H1 (cell line): ENCODE measurements around the gene PDIA5. TPM values are rescaled to one million over a fixed set of nuclear protein-coding genes. Genes with fewer than 3 reads are reported as not detected.

Experiments
- BACH1 ChIP-seq: IDR thresholded peaks from 2 replicates; pipeline ENCODE4 v1.6.1; 2012; ENCODE audit warnings: low read length, improper control_type of control experiment
- BCL11A ChIP-seq, 2 experiments: IDR thresholded peaks; one replicate each; pipeline ENCODE4 v1.6.1; 2011; ENCODE audit warnings: low read depth in 2 of 2, low read length in 2 of 2, mild to moderate bottlenecking in 2 of 2
- CEBPB ChIP-seq: IDR thresholded peaks from 2 replicates; pipeline ENCODE4 v1.6.1; 2012; ENCODE audit warnings: low read depth, low read length
- JUN ChIP-seq: IDR thresholded peaks from 2 replicates; pipeline ENCODE4 v1.6.1; 2011; ENCODE audit warnings: low read depth, mild to moderate bottlenecking, improper control_type of control experiment, low read length
- NANOG ChIP-seq: IDR thresholded peaks from 2 replicates; pipeline ENCODE4 v1.6.1; 2011; ENCODE audit warnings: low read length, low read depth, mild to moderate bottlenecking, inconsistent platforms; ENCODE audit not compliant: insufficient read depth, poor library complexity, severe bottlenecking
- PHF8 ChIP-seq: fragments of 200-600 bp; sonication (generic); conservative IDR thresholded peaks from 2 replicates; pipeline ENCODE4 v1.7.1; 2012; ENCODE audit warnings: low read depth, mild to moderate bottlenecking, inconsistent platforms, low read length, moderate library complexity
- TBP ChIP-seq: IDR thresholded peaks from 2 replicates; pipeline ENCODE4 v1.6.1; 2011; ENCODE audit warnings: low read depth, low read length, improper control_type of control experiment
- polyA plus RNA-seq, 7 experiments: library from polyadenylated mRNA; depleted of rRNA in 3 of 7; stranded (reverse) in 5 of 7; unstranded in 2 of 7; fragments of >200 nt in 5 of 7; fragments of 200-250 nt in 2 of 7; gene quantifications; 1 replicate in 5 of 7; 2 replicates in 1 of 7; 4 replicates in 1 of 7; pipeline versions ENCODE4 v1.2.1 to v1.2.3, GENCODE V29; 2011 to 2013; ENCODE audit warnings: missing spikeins in 2 of 7, mixed read lengths in 2 of 7
- total RNA-seq: library from RNA; stranded (reverse); fragmentation: NEBNext Ultra II Directional; extraction: Animal tissue kit (Norgen Biotek cat#: 25700); gene quantifications from 2 replicates; pipeline ENCODE4 v1.2.1, GENCODE V29; 2021

The PDIA5 gene
- total and polyA plus RNA-seq, 2 of the 8 experiments (the other 6 are each of a cell fraction or from before 2014, with no cell fraction given), result 18.2 to 32.8 TPM

- no peak for TF ChIP-seq JUN
- TF ChIP-seq BCL11A (IDR thresholded peaks at IDR 0.05; ENCODE audit: low read depth in 2 of 2, low read length in 2 of 2), result no peak
- TF ChIP-seq CEBPB, result no peak
- no peak for TF ChIP-seq NANOG
- TF ChIP-seq BACH1, result no peak
- TF ChIP-seq PHF8, result no peak
- TF ChIP-seq TBP, result no peak
These were observed 62.7 kb downstream of the PDIA5 start (continued) for GRCh38 chr3:123129532-123129931.
